HFF-Myc (cell line): ENCODE results near the gene EVI5.
A peak's percentile ranks its signal among the peaks of the same experiment; 100 is the strongest.
"Not testable (repeated sequence)": the region's sequence is repeated elsewhere in the genome, so short reads cannot be mapped to it uniquely, and the experiment has no call there.

ENCODE experiments used
- DNase-seq: peaks from one replicate; pipeline ENCODE4 v3.0.0-alpha.2; 2011; ENCODE audit warnings: low read depth; ENCODE audit errors: extremely low read depth
- H3K4me3 ChIP-seq: replicated peaks from 2 replicates; pipeline ENCODE4 v1.5.1; 2011; ENCODE audit warnings: low read depth, mild to moderate bottlenecking, control low read depth, low read length
- CTCF ChIP-seq: IDR thresholded peaks from 2 replicates; pipeline ENCODE4 v1.5.1; 2012; ENCODE audit warnings: mild to moderate bottlenecking, low read depth, low read length, control low read depth; ENCODE audit errors: missing control alignments

Gene EVI5

GRCh38 chr1:92736395-92736794 is 48.5 kb downstream of the EVI5 start:
- no peak for DNase-seq
- no peak overlapping the region for H3K4me3 ChIP-seq
- TF ChIP-seq CTCF, result peak; percentile 18

GRCh38 chr1:92730476-92730875 is 54.4 kb downstream of the EVI5 start:
- TF ChIP-seq CTCF, result no peak
- no peak for DNase-seq
- H3K4me3 ChIP-seq, result no peak overlapping the region

DNA sequence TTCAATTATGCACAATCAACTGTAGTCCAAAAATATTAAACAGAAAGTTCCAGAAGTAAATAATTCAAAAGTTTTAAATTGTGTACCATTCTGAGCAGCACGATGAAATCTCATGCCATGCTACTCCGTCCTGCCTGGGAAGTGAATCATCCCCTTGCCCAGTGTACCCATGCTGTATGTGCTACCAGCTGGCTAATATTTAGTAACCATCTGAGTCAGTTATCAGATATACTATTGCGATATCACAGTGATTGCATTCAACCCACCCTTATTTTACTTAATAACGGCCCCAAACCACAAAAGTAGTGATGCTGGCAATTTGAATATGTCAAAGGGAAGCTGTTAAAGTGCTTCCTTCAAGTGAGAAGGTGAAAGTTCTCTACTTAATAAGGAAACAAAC is 56.2 kb downstream of the EVI5 start:
- no peak for TF ChIP-seq CTCF
- no peak for DNase-seq
- no peak overlapping the region for H3K4me3 ChIP-seq

- not testable (repeated sequence) for H3K4me3 ChIP-seq, DNase-seq
Observed at GRCh38 chr1:92723713-92724112, 61.2 kb downstream of the EVI5 start.

- TF ChIP-seq CTCF, result no peak
- no peak for DNase-seq
- H3K4me3 ChIP-seq, result no peak overlapping the region
Observed at GRCh38 chr1:92721886-92722285, 63.0 kb downstream of the EVI5 start.

- H3K4me3 ChIP-seq, DNase-seq: not testable (repeated sequence)
Observed at GRCh38 chr1:92721157-92721556, 63.8 kb downstream of the EVI5 start.

DNA sequence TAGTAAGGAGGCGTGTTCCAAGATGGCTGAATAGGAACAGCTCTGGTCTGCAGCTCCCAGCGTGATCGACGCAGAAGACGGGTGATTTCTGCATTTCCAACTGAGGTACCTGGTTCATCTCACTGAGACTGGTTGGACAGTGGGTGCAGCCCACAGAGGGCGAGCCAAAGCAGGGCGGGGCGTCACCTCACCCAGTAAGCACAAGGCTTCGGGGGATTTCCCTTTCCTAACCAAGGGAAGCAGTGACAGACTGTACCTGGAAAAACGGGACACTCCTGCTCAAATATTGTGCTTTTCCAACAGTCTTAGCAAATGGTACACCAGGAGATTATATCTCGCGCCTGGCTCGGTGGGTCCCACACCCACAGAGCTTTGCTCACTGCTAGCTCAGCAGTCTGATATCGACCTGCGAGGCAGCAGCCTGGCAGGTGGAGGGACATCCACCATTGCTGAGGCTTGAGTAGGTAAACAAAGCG is 69.4 kb downstream of the EVI5 start:
- DNase-seq, H3K4me3 ChIP-seq: not testable (repeated sequence)

GRCh38 chr1:92713939-92714338 is 71.0 kb downstream of the EVI5 start:
- H3K4me3 ChIP-seq, result no peak overlapping the region
- DNase-seq, result no peak
- TF ChIP-seq CTCF, result no peak
